Cardiac fibroblast (primary cell): Measurements from ENCODE around the gene SYNGR1.

Experiments used
- DNase-seq, 2 donors: peaks; one replicate each; pipeline versions ENCODE4 v3.0.0 to v3.0.0-alpha.2; 2010; ENCODE audit warnings: low read depth in 2 of 2
- H3K4me3 ChIP-seq, 2 donors: replicated peaks in 1 of 2; 1 replicate in 1 of 2; 2 replicates in 1 of 2; pipeline ENCODE4 v1.5.1; 2011; ENCODE audit warnings: low read depth in 2 of 2, low read length in 2 of 2, mild to moderate bottlenecking in 2 of 2, moderate library complexity in 1 of 2
- CTCF ChIP-seq: IDR thresholded peaks from one replicate; pipeline ENCODE4 v1.5.1; 2011; ENCODE audit warnings: low read depth, mild to moderate bottlenecking, low read length, inconsistent platforms

The SYNGR1 gene

GRCh38 chr22:39311592-39312400 is 38.0 kb upstream of the SYNGR1 start:
- DNase-seq = peak; percentile 19 to 20
- no peak overlapping the region for H3K4me3 ChIP-seq
- no peak for TF ChIP-seq CTCF

GRCh38 chr22:39312410-39312809 is 37.4 kb upstream of the SYNGR1 start:
- no peak for TF ChIP-seq CTCF
- no peak overlapping the region for H3K4me3 ChIP-seq
- no peak for DNase-seq

- DNase-seq = no peak
- H3K4me3 ChIP-seq = no peak overlapping the region
- no peak for TF ChIP-seq CTCF
Measured at GRCh38 chr22:39313258-39314001, 36.4 kb upstream of the SYNGR1 start.

GRCh38 chr22:39314251-39314971 is 35.4 kb upstream of the SYNGR1 start:
- no peak for TF ChIP-seq CTCF
- no peak overlapping the region for H3K4me3 ChIP-seq
- DNase-seq = no peak

GRCh38 chr22:39315389-39315788 is 34.4 kb upstream of the SYNGR1 start:
- peak overlapping the region; percentile 0 to 71 for H3K4me3 ChIP-seq
- TF ChIP-seq CTCF = no peak

GRCh38 chr22:39316440-39317083 is 33.2 kb upstream of the SYNGR1 start:
- TF ChIP-seq CTCF = peak; percentile 92
- DNase-seq = peak; percentile 95
- H3K4me3 ChIP-seq = peak overlapping the region; percentile 71 to 76

More at GRCh38 chr22:39315389-39315788, 34.4 kb upstream of the SYNGR1 start:
- DNase-seq = peak in 1 of 2 donors; percentile 29
